Stimulated activated CD4-positive, alpha-beta T cell treated with anti-CD3 and anti-CD28 coated beads, Interleukin-1b, Interleukin-23, amount 100 ng/mL, for 1 hour (primary cell): ENCODE data around the gene UPK3BL1.
"Not testable (repeated sequence)": the region's sequence is repeated elsewhere in the genome, so short reads cannot be mapped to it uniquely, and the experiment has no call there.

Experiments
- DNase-seq, 2 donors: peaks; one replicate each; pipeline ENCODE4 v3.0.0-alpha.2; 2020; ENCODE audit warnings: low read depth in 2 of 2

Gene UPK3BL1

GRCh38 chr7:102642691-102643090, at the start of gene UPK3BL1:
Gene UPK3BL1 (minus strand): TSS chr7:102642791. CDS start chr7:102642741, 50 bp downstream.
- DNase-seq: not testable (repeated sequence)

- DNase-seq: not testable (repeated sequence)
These were observed 48.0 kb upstream of the UPK3BL1 start for GRCh38 chr7:102690602-102691001.

- DNase-seq: not testable (repeated sequence)
These were observed 47.1 kb upstream of the UPK3BL1 start for GRCh38 chr7:102689436-102690282.

- not testable (repeated sequence) for DNase-seq
These were observed 45.9 kb upstream of the UPK3BL1 start for GRCh38 chr7:102688299-102689036.

- DNase-seq: not testable (repeated sequence)
These were observed 40.0 kb upstream of the UPK3BL1 start for GRCh38 chr7:102682560-102682959.

GRCh38 chr7:102680780-102681179, 38.2 kb upstream of the UPK3BL1 start:
- not testable (repeated sequence) for DNase-seq

- DNase-seq: not testable (repeated sequence)
These were observed 33.0 kb upstream of the UPK3BL1 start for GRCh38 chr7:102675545-102675944.

- not testable (repeated sequence) for DNase-seq
These were observed 31.0 kb upstream of the UPK3BL1 start for GRCh38 chr7:102673447-102674067.

- not testable (repeated sequence) for DNase-seq
These were observed 29.3 kb upstream of the UPK3BL1 start for GRCh38 chr7:102671956-102672307.

- DNase-seq: not testable (repeated sequence)
These were observed 28.8 kb upstream of the UPK3BL1 start, which contains the start of gene POLR2J2 for GRCh38 chr7:102671166-102671955. Gene POLR2J2 (minus strand): TSS chr7:102671663. CDS start chr7:102671601, 62 bp downstream.

- not testable (repeated sequence) for DNase-seq
These were observed 24.9 kb upstream of the UPK3BL1 start for GRCh38 chr7:102667523-102667922.

- not testable (repeated sequence) for DNase-seq
These were observed 24.3 kb upstream of the UPK3BL1 start for GRCh38 chr7:102666850-102667249.

- not testable (repeated sequence) for DNase-seq
These were observed 22.2 kb upstream of the UPK3BL1 start for GRCh38 chr7:102664765-102665164.

- DNase-seq: not testable (repeated sequence)
These were observed 7.3 kb upstream of the UPK3BL1 start, which contains the start of gene SPDYE2B for GRCh38 chr7:102649924-102650323. Gene SPDYE2B (plus strand): TSS chr7:102650319. CDS start chr7:102652349, 2,030 bp downstream.

GRCh38 chr7:102647813-102648212, 5.2 kb upstream of the UPK3BL1 start:
- DNase-seq: not testable (repeated sequence)

GRCh38 chr7:102643404-102643803, 813 bp upstream of the UPK3BL1 start:
- not testable (repeated sequence) for DNase-seq

- DNase-seq: not testable (repeated sequence)
These were observed 3.7 kb downstream of the UPK3BL1 start for GRCh38 chr7:102638848-102639247.

GRCh38 chr7:102636956-102637355, 5.6 kb downstream of the UPK3BL1 start:
- not testable (repeated sequence) for DNase-seq

GRCh38 chr7:102635354-102635753, 7.2 kb downstream of the UPK3BL1 start:
- DNase-seq: not testable (repeated sequence)

- DNase-seq: not testable (repeated sequence)
These were observed 8.3 kb downstream of the UPK3BL1 start for GRCh38 chr7:102634299-102634698.

GRCh38 chr7:102630622-102631021, 12.0 kb downstream of the UPK3BL1 start:
- DNase-seq: not testable (repeated sequence)
